GM18951 (cell line): ENCODE measurements around the gene TM7SF2.
"Not testable (repeated sequence)": the region's sequence is repeated elsewhere in the genome, so short reads cannot be mapped to it uniquely, and the experiment has no call there.

ENCODE experiments used
- POLR2A ChIP-seq: IDR thresholded peaks from 4 replicates; pipeline ENCODE4 v1.6.1; 2011; ENCODE audit warnings: mild to moderate bottlenecking; ENCODE audit not compliant: insufficient read length, insufficient read depth; ENCODE audit errors: extremely low read depth
- in situ Hi-C: fragments of 300-500 bp; cut with MboI; formaldehyde crosslinking; loops from one replicate; pipeline ENCODE4 v1.12.0; 2022; ENCODE audit warnings: low sequenced_read_pairs, mixed read lengths, inconsistent platforms; ENCODE audit not compliant: unreplicated experiment

TM7SF2 gene

DNA sequence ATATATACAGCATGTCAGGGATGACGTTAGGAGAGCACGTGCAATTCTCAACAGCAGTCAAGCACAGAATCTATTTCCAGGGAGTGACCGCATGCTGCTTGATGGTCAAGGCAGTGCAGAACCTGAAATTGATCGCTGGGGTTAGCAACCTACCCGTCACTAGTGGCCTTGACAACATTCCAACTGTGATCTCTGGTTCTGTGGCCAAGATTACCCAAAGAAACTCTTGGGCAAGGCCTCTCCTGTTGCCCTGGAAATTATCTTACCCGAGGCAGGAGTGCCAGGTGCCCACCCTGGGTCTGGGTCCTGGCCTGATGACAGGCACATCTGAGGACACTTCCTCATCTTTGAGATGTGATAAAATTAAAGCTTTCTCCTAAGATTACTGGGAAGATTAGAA lies 2.2 kb downstream of the TM7SF2 start:
- in situ Hi-C loops: no loop called here
- TF ChIP-seq POLR2A: no peak

GRCh38 chr11:65114538-65115171 lies 3.0 kb downstream of the TM7SF2 start:
- in situ Hi-C loops: no loop called here
- TF ChIP-seq POLR2A: no peak

DNA sequence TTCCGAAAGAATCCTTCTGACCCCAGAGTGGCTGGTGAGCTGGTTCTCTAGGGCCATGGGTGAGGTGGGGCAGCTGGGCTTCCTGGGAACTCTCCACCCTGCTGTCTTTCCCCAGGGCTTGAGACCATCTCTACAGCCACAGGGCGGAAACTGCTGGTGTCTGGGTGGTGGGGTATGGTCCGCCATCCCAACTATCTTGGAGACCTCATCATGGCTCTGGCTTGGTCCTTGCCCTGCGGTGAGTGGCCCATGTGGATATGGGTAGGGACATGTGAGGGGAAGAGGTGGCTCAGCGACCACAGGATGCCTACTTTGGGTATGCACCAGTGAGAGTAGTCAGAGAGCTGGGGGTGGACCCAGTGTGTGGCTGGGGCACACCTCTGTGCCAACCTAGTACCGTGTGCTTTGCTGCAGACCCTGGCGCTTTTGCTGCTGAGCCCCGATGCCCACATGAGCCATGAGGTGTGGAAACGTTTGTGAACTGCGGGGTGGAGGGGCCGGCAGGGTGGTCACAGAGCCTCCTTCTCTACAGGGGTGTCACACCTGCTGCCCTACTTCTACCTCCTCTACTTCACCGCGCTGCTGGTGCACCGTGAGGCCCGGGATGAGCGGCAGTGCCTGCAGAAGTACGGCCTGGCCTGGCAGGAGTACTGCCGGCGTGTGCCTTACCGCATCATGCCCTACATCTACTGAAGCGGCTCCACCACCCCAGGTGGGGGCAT lies 3.9 kb downstream of the TM7SF2 start:
- in situ Hi-C loops: no loop called here
- no peak for TF ChIP-seq POLR2A

GRCh38 chr11:65116370-65117205 lies 4.9 kb downstream of the TM7SF2 start:
- no peak for TF ChIP-seq POLR2A
- in situ Hi-C loops: no loop called here

- in situ Hi-C loops: no loop called here
- peak; percentile 73 for TF ChIP-seq POLR2A
Observed at GRCh38 chr11:65117206-65118096, 5.8 kb downstream of the TM7SF2 start, which contains the start of gene ZNHIT2. TSS of gene ZNHIT2 (minus strand) at chr11:65117701. CDS start at chr11:65117653, 48 bp downstream.

GRCh38 chr11:65118097-65118837 lies 6.6 kb downstream of the TM7SF2 start:
- in situ Hi-C loops: no loop called here

GRCh38 chr11:65118891-65119669 lies 7.4 kb downstream of the TM7SF2 start:
- in situ Hi-C loops: not testable (repeated sequence)

More at GRCh38 chr11:65118097-65118837, 6.6 kb downstream of the TM7SF2 start:
- TF ChIP-seq POLR2A: no peak

- TF ChIP-seq POLR2A: no peak
- in situ Hi-C loops: no loop called here
Observed at GRCh38 chr11:65119670-65119995, 8.0 kb downstream of the TM7SF2 start.

DNA sequence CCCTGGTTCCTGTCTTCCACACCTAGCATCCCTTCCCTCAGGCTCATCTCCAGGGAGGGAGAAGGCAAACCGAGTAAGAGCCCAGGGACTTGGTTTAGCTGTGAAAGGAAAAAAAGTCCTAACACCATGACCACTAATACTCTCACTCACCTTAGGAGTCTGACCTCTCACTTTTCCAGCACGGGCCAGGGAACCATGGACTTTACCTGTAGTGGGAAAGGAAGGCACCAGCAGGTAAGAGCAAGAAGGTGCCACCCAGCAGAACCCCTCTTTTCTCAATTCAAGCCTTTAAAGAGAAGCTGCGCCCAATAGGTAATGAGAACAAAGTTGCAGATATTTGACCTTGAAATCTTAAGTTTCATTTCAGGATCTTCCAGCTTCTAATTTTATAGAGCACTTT lies 9.2 kb downstream of the TM7SF2 start:
- no peak for TF ChIP-seq POLR2A
- in situ Hi-C loops: no loop called here

DNA sequence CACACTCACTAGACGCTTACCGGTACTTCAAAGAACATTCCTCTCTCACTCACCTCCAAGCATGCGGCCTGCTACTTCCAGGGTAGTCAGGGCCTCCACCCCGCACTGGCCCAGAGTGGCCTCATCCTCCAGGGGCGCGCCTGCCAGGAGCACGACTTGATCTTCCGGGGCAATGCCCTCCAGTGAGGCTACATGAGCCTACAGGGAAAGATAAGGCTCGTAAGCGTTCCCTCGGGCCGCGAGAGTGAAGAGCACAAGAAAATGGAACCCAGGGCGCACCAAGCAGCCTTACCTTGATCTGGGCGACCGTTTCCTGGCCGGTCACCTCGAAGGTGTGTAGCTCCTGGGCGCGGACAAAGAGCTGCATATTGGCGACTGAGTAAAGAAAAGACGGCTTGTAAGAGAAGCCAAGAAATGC lies 9.8 kb downstream of the TM7SF2 start:
- in situ Hi-C loops: no loop called here
- TF ChIP-seq POLR2A: no peak

- in situ Hi-C loops: no loop called here
Observed at GRCh38 chr11:65121865-65122696, 10.4 kb downstream of the TM7SF2 start, which contains the start of the genes FAU and MRPL49. TSS of gene FAU (minus strand) at chr11:65122134. CDS start at chr11:65121813, 321 bp downstream. TSS of gene MRPL49 (plus strand) at chr11:65122321. CDS start at chr11:65122347, 26 bp downstream.

More at GRCh38 chr11:65121865-65122696, 10.4 kb downstream of the TM7SF2 start, which contains the start of the genes FAU and MRPL49:
- TF ChIP-seq POLR2A: peak; percentile 95
